ENCODE results near the gene CASS4. TPM values are rescaled to one million over a fixed set of nuclear protein-coding genes. Genes with fewer than 3 reads are reported as not detected.

The CASS4 gene
- total RNA-seq, 1 donor from 2014 or later: 40.2 TPM

- ATAC-seq: no peak
- Histone ChIP-seq H3K4me3 (no peak overlapping the region), H3K9me3 (no peaks in the 10 kb centered on the region), H3K4me1 (no peaks in the 10 kb centered on the region), H3K27me3 (no peaks in the 10 kb centered on the region), H3K27ac (no peak overlapping the region), H3K36me3 (peaks cover 23% of the 10 kb centered on the region)
- intact Hi-C loops (cut with DNase I): no loop called here
- DNase-seq: no peak
- no peak for TF ChIP-seq CTCF (IDR thresholded peaks at IDR 0.05)
Observed at GRCh38 chr20:56447227-56447626, 35.2 kb downstream of the CASS4 start.

- Histone ChIP-seq H3K36me3 (peaks cover 41% of the 10 kb centered on the region), H3K27me3 (no peaks in the 10 kb centered on the region), H3K9me3 (no peaks in the 10 kb centered on the region), H3K4me1 (no peaks in the 10 kb centered on the region), H3K27ac (no peak overlapping the region), H3K4me3 (no peak overlapping the region)
- ATAC-seq (no peak), DNase-seq (no peak)
- no peak for TF ChIP-seq CTCF (IDR thresholded peaks at IDR 0.05)
- intact Hi-C loops (cut with DNase I): no loop called here
Observed at GRCh38 chr20:56449459-56449858, 37.4 kb downstream of the CASS4 start.

GRCh38 chr20:56451056-56451765, 39.2 kb downstream of the CASS4 start:
- ATAC-seq (peak; percentile 49), DNase-seq (no peak)
- intact Hi-C loops (cut with DNase I): no loop called here
- no peaks in the 10 kb centered on the region for H3K4me1 ChIP-seq
- no peak for TF ChIP-seq CTCF (IDR thresholded peaks at IDR 0.05)
- no peaks in the 10 kb centered on the region for H3K9me3 ChIP-seq
- peaks cover 46% of the 10 kb centered on the region for H3K36me3 ChIP-seq
- no peak overlapping the region for H3K27ac ChIP-seq
- no peaks in the 10 kb centered on the region for H3K27me3 ChIP-seq
- H3K4me3 ChIP-seq: no peak overlapping the region

GRCh38 chr20:56453352-56453751, 41.3 kb downstream of the CASS4 start:
- Histone ChIP-seq H3K27ac (no peak overlapping the region), H3K27me3 (no peaks in the 10 kb centered on the region), H3K4me1 (no peaks in the 10 kb centered on the region), H3K4me3 (no peak overlapping the region), H3K36me3 (peaks cover 38% of the 10 kb centered on the region), H3K9me3 (no peaks in the 10 kb centered on the region)
- ATAC-seq: no peak
- DNase-seq: no peak
- intact Hi-C loops (cut with DNase I): no loop called here
- TF ChIP-seq CTCF (IDR thresholded peaks at IDR 0.05): no peak

- Histone ChIP-seq H3K36me3 (peaks cover 47% of the 10 kb centered on the region), H3K4me3 (no peak overlapping the region), H3K27me3 (no peaks in the 10 kb centered on the region), H3K27ac (no peak overlapping the region), H3K4me1 (no peaks in the 10 kb centered on the region), H3K9me3 (no peaks in the 10 kb centered on the region)
- DNase-seq: no peak
- no peak for TF ChIP-seq CTCF (IDR thresholded peaks at IDR 0.05)
- no peak for ATAC-seq
- intact Hi-C loops (cut with DNase I): no loop called here
Observed at GRCh38 chr20:56454754-56455153, 42.7 kb downstream of the CASS4 start.
